ENCODE results near the gene PLXNA3.

The PLXNA3 gene

GRCh38 chrX:154470914-154471568 is 13.0 kb downstream of the PLXNA3 start:
- Histone ChIP-seq H3K9ac (ENCODE audit: low read length) (no peak overlapping the region), H3K36me3 (ENCODE audit: control insufficient read depth, insufficient read depth, low read length, severe bottlenecking) (peaks cover 48% of the 10 kb centered on the region), H3K4me1 (ENCODE audit: control insufficient read depth, insufficient read depth, low read length) (no peaks in the 10 kb centered on the region), H3K27me3 (replicated peaks; ENCODE audit: control insufficient read depth, insufficient read depth, low read length) (peaks cover 4% of the 10 kb centered on the region), H3K9me3 (ENCODE audit: control insufficient read depth, low read length) (no peaks in the 10 kb centered on the region), H3K4me3 (ENCODE audit: low read length) (no peak overlapping the region)
- no peak for DNase-seq (ENCODE audit: low read depth)

- peaks cover 39% of the 10 kb centered on the region for H3K36me3 ChIP-seq (ENCODE audit: control insufficient read depth, insufficient read depth, low read length, severe bottlenecking)
- no peak for DNase-seq (ENCODE audit: low read depth)
- H3K27me3 ChIP-seq (replicated peaks; ENCODE audit: control insufficient read depth, insufficient read depth, low read length): peaks cover 4% of the 10 kb centered on the region
Observed at GRCh38 chrX:154471839-154472684, 14.0 kb downstream of the PLXNA3 start.

GRCh38 chrX:154472685-154473632 is 14.9 kb downstream of the PLXNA3 start:
- H3K27me3 ChIP-seq (replicated peaks; ENCODE audit: control insufficient read depth, insufficient read depth, low read length): peaks cover 4% of the 10 kb centered on the region
- H3K9ac ChIP-seq (ENCODE audit: low read length): no peak overlapping the region
- H3K36me3 ChIP-seq (ENCODE audit: control insufficient read depth, insufficient read depth, low read length, severe bottlenecking): peaks cover 39% of the 10 kb centered on the region
- H3K9me3 ChIP-seq (ENCODE audit: control insufficient read depth, low read length): no peaks in the 10 kb centered on the region
- no peak overlapping the region for H3K4me3 ChIP-seq (ENCODE audit: low read length)
- DNase-seq (ENCODE audit: low read depth): no peak
- H3K4me1 ChIP-seq (ENCODE audit: control insufficient read depth, insufficient read depth, low read length): peaks cover 3% of the 10 kb centered on the region

More at GRCh38 chrX:154471839-154472684, 14.0 kb downstream of the PLXNA3 start:
- Histone ChIP-seq H3K9me3 (ENCODE audit: control insufficient read depth, low read length) (no peaks in the 10 kb centered on the region), H3K4me3 (ENCODE audit: low read length) (no peak overlapping the region), H3K4me1 (ENCODE audit: control insufficient read depth, insufficient read depth, low read length) (no peaks in the 10 kb centered on the region), H3K9ac (ENCODE audit: low read length) (no peak overlapping the region)

GRCh38 chrX:154473683-154474082 is 15.6 kb downstream of the PLXNA3 start:
- H3K4me3 ChIP-seq (ENCODE audit: low read length): no peak overlapping the region
- peaks cover 6% of the 10 kb centered on the region for H3K4me1 ChIP-seq (ENCODE audit: control insufficient read depth, insufficient read depth, low read length)
- no peaks in the 10 kb centered on the region for H3K9me3 ChIP-seq (ENCODE audit: control insufficient read depth, low read length)
- no peak overlapping the region for H3K9ac ChIP-seq (ENCODE audit: low read length)
- H3K36me3 ChIP-seq (ENCODE audit: control insufficient read depth, insufficient read depth, low read length, severe bottlenecking): peaks cover 33% of the 10 kb centered on the region
- no peak for DNase-seq (ENCODE audit: low read depth)
- H3K27me3 ChIP-seq (replicated peaks; ENCODE audit: control insufficient read depth, insufficient read depth, low read length): peaks cover 4% of the 10 kb centered on the region

- Histone ChIP-seq H3K36me3 (ENCODE audit: control insufficient read depth, insufficient read depth, low read length, severe bottlenecking) (peaks cover 2% of the 10 kb centered on the region), H3K9me3 (ENCODE audit: control insufficient read depth, low read length) (no peaks in the 10 kb centered on the region), H3K9ac (ENCODE audit: low read length) (no peak overlapping the region), H3K27me3 (replicated peaks; ENCODE audit: control insufficient read depth, insufficient read depth, low read length) (peaks cover 4% of the 10 kb centered on the region), H3K4me3 (ENCODE audit: low read length) (no peak overlapping the region), H3K4me1 (ENCODE audit: control insufficient read depth, insufficient read depth, low read length) (peaks cover 9% of the 10 kb centered on the region)
- no peak for DNase-seq (ENCODE audit: low read depth)
Observed at GRCh38 chrX:154476821-154477220, 18.7 kb downstream of the PLXNA3 start.

- H3K9me3 ChIP-seq (ENCODE audit: control insufficient read depth, low read length): no peaks in the 10 kb centered on the region
- peaks cover 9% of the 10 kb centered on the region for H3K4me1 ChIP-seq (ENCODE audit: control insufficient read depth, insufficient read depth, low read length)
- H3K4me3 ChIP-seq (ENCODE audit: low read length): peak overlapping the region; percentile 77
- H3K36me3 ChIP-seq (ENCODE audit: control insufficient read depth, insufficient read depth, low read length, severe bottlenecking): no peaks in the 10 kb centered on the region
- H3K9ac ChIP-seq (ENCODE audit: low read length): peak overlapping the region; percentile 81
- no peak for DNase-seq (ENCODE audit: low read depth)
- H3K27me3 ChIP-seq (replicated peaks; ENCODE audit: control insufficient read depth, insufficient read depth, low read length): peaks cover 4% of the 10 kb centered on the region
Observed at GRCh38 chrX:154477891-154478477, 19.9 kb downstream of the PLXNA3 start.

- Histone ChIP-seq H3K36me3 (ENCODE audit: control insufficient read depth, insufficient read depth, low read length, severe bottlenecking) (no peaks in the 10 kb centered on the region), H3K4me1 (ENCODE audit: control insufficient read depth, insufficient read depth, low read length) (peaks cover 9% of the 10 kb centered on the region), H3K9me3 (ENCODE audit: control insufficient read depth, low read length) (no peaks in the 10 kb centered on the region), H3K27me3 (replicated peaks; ENCODE audit: control insufficient read depth, insufficient read depth, low read length) (no peaks in the 10 kb centered on the region), H3K9ac (ENCODE audit: low read length) (peak within 1 kb of the TSS; percentile 81), H3K4me3 (ENCODE audit: low read length) (peak within 1 kb of the TSS; percentile 77)
- DNase-seq (ENCODE audit: low read depth): peak; percentile 93
Observed at GRCh38 chrX:154478728-154479622, 20.9 kb downstream of the PLXNA3 start, which contains the start of gene LAGE3. Gene LAGE3, minus strand, starts transcription at chrX:154479281. Its CDS starts 366 bp downstream, at chrX:154478915.

- H3K27me3 ChIP-seq (replicated peaks; ENCODE audit: control insufficient read depth, insufficient read depth, low read length): no peaks in the 10 kb centered on the region
- H3K9ac ChIP-seq (ENCODE audit: low read length): no peak overlapping the region
- peaks cover 5% of the 10 kb centered on the region for H3K36me3 ChIP-seq (ENCODE audit: control insufficient read depth, insufficient read depth, low read length, severe bottlenecking)
- no peak overlapping the region for H3K4me3 ChIP-seq (ENCODE audit: low read length)
- no peaks in the 10 kb centered on the region for H3K9me3 ChIP-seq (ENCODE audit: control insufficient read depth, low read length)
- peaks cover 13% of the 10 kb centered on the region for H3K4me1 ChIP-seq (ENCODE audit: control insufficient read depth, insufficient read depth, low read length)
- no peak for DNase-seq (ENCODE audit: low read depth)
Observed at GRCh38 chrX:154481195-154481594, 23.1 kb downstream of the PLXNA3 start.

- DNase-seq (ENCODE audit: low read depth): no peak
- peaks cover 13% of the 10 kb centered on the region for H3K4me1 ChIP-seq (ENCODE audit: control insufficient read depth, insufficient read depth, low read length)
- no peaks in the 10 kb centered on the region for H3K27me3 ChIP-seq (replicated peaks; ENCODE audit: control insufficient read depth, insufficient read depth, low read length)
- H3K36me3 ChIP-seq (ENCODE audit: control insufficient read depth, insufficient read depth, low read length, severe bottlenecking): peaks cover 5% of the 10 kb centered on the region
- H3K9ac ChIP-seq (ENCODE audit: low read length): no peak overlapping the region
- H3K4me3 ChIP-seq (ENCODE audit: low read length): no peak overlapping the region
- no peaks in the 10 kb centered on the region for H3K9me3 ChIP-seq (ENCODE audit: control insufficient read depth, low read length)
Observed at GRCh38 chrX:154481911-154482601, 24.0 kb downstream of the PLXNA3 start.
